K562 (cell line): Measurements from ENCODE around the gene CACNA1I. TPM values are rescaled to one million over a fixed set of nuclear protein-coding genes. Genes with fewer than 3 reads are reported as not detected.
A peak's percentile ranks its signal among the peaks of the same experiment; 100 is the strongest.

ENCODE experiments used
- ARID1B ChIP-seq: fragments of 450-650 bp; IDR thresholded peaks from 2 replicates; pipeline ENCODE4 v1.6.1; 2016; ENCODE audit warnings: antibody characterized with exemption, mild to moderate bottlenecking, inconsistent platforms
- DPF2 ChIP-seq: fragments of 450-650 bp; IDR thresholded peaks from 2 replicates; pipeline ENCODE4 v1.6.1; 2016
- ETV1 ChIP-seq: fragments of 450-650 bp; conservative IDR thresholded peaks from 2 replicates; pipeline ENCODE4 v1.6.1; 2016; ENCODE audit warnings: missing genetic modification characterization, control low read depth, low read depth, missing compliant biosample characterization
- FOSL1 ChIP-seq: fragments of 200-800 bp; sonication (Bioruptor generic); conservative IDR thresholded peaks from 2 replicates; pipeline ENCODE4 v1.6.1; 2016; ENCODE audit warnings: missing genetic modification characterization, missing compliant biosample characterization
- HDAC1 ChIP-seq, 2 experiments: fragments of 450-650 bp; IDR thresholded peaks; 2 replicates each; pipeline ENCODE4 v1.6.1; 2016 to 2017; ENCODE audit warnings: inconsistent platforms in 1 of 2, mild to moderate bottlenecking in 1 of 2, moderate library complexity in 1 of 2
- HNRNPUL1 ChIP-seq: fragments of 200-400 bp; formaldehyde crosslinking; IDR thresholded peaks from 2 replicates; pipeline ENCODE4 v1.6.1; 2017; ENCODE audit warnings: low read length
- MECOM ChIP-seq: fragments of 250-450 bp; sonication (Bioruptor Pico); IDR thresholded peaks from 2 replicates; pipeline ENCODE4 v1.8.0; 2022; ENCODE audit warnings: inconsistent platforms
- MTA3 ChIP-seq: fragments of 450-650 bp; formaldehyde crosslinking; IDR thresholded peaks from 2 replicates; pipeline ENCODE4 v1.6.1; 2017; ENCODE audit warnings: mild to moderate bottlenecking, borderline replicate concordance
- NFE2L1 ChIP-seq: fragments of 450-650 bp; IDR thresholded peaks from 2 replicates; pipeline ENCODE4 v1.6.1; 2016; ENCODE audit warnings: missing genetic modification characterization, low read depth, mild to moderate bottlenecking, missing compliant biosample characterization, moderate library complexity, borderline replicate concordance
- NFIX ChIP-seq: fragments of 250-450 bp; sonication (Bioruptor Pico); IDR thresholded peaks from 2 replicates; pipeline ENCODE4 v1.4.0; 2020; ENCODE audit warnings: low read depth, mild to moderate bottlenecking, moderate library complexity
- NR2F6 ChIP-seq: fragments of 450-650 bp; formaldehyde crosslinking; IDR thresholded peaks from 2 replicates; pipeline ENCODE4 v1.4.0; 2020; ENCODE audit warnings: mild to moderate bottlenecking
- SAP30 ChIP-seq: fragments of 200-600 bp; sonication (generic); IDR thresholded peaks from 2 replicates; pipeline ENCODE4 v1.6.1; 2012; ENCODE audit warnings: borderline replicate concordance, low read depth, mild to moderate bottlenecking, moderate library complexity, low read length, control low read depth, inconsistent platforms; ENCODE audit not compliant: insufficient read depth, poor library complexity, severe bottlenecking
- SMARCE1 ChIP-seq: fragments of 450-650 bp; IDR thresholded peaks from 2 replicates; pipeline ENCODE4 v1.7.1; 2016; ENCODE audit warnings: mild to moderate bottlenecking
- SREBF1 ChIP-seq: fragments of 150-350 bp; IDR thresholded peaks from 2 replicates; pipeline ENCODE4 v1.6.1; 2014; ENCODE audit warnings: antibody characterized with exemption, low read depth, low read length, borderline replicate concordance
- SUPT5H ChIP-seq: fragments of 450-650 bp; IDR thresholded peaks from 2 replicates; pipeline ENCODE4 v1.6.1; 2016
- TAF7 ChIP-seq: fragments of 450-650 bp; IDR thresholded peaks from 2 replicates; pipeline ENCODE4 v1.6.1; 2016; ENCODE audit warnings: missing genetic modification characterization, missing compliant biosample characterization
- U2AF2 ChIP-seq: fragments of 200-400 bp; formaldehyde crosslinking; optimal IDR thresholded peaks from 2 replicates; pipeline ENCODE3; 2017; ENCODE audit warnings: low read depth, mild to moderate bottlenecking, low read length
- YBX1 ChIP-seq: fragments of 450-650 bp; IDR thresholded peaks from 2 replicates; pipeline ENCODE4 v1.7.1; 2016; ENCODE audit warnings: mild to moderate bottlenecking
- ZBTB7A ChIP-seq: IDR thresholded peaks from 2 replicates; pipeline ENCODE4 v1.6.1; 2011; ENCODE audit warnings: low read depth, mild to moderate bottlenecking, low read length, moderate library complexity, borderline replicate concordance; ENCODE audit not compliant: control insufficient read depth
- ZNF507 ChIP-seq: conservative IDR thresholded peaks from 2 replicates; pipeline ENCODE4 v1.6.1; 2017; ENCODE audit warnings: missing genetic modification characterization, missing compliant biosample characterization
- ZNF717 ChIP-seq: fragments of 250-450 bp; sonication (Bioruptor Pico); IDR thresholded peaks from 2 replicates; pipeline ENCODE4 v1.5.0; 2021
- polyA plus RNA-seq, 8 experiments: library from polyadenylated mRNA; depleted of rRNA in 4 of 8; stranded (reverse) in 5 of 8; unstranded in 3 of 8; fragments of >200 nt; fragmentation: Nextera tagmentation in 2 of 8; fragmentation: Illumina TruSeq in 1 of 8; extraction: Ambion mirVana in 2 of 8; extraction: Trizol in 1 of 8; gene quantifications; 2 replicates each; pipeline versions ENCODE4 v1.2.1 to v1.2.3, GENCODE V29; 2011 to 2014; ENCODE audit warnings: inconsistent platforms in 1 of 8, missing spikeins in 1 of 8
- total RNA-seq, 7 experiments: library from RNA; depleted of rRNA in 6 of 7; stranded (reverse); fragments of >200 nt in 6 of 7; fragmentation: Illumina TruSeq in 2 of 7; extraction: Trizol in 2 of 7; gene quantifications; 2 replicates each; pipeline versions ENCODE4 v1.2.1 to v1.2.3, GENCODE V29; 2011 to 2021; ENCODE audit warnings: low replicate concordance in 1 of 7
- TF ChIP-seq, protein P1 (sequence below), 2 experiments: fragments of 450-650 bp; conservative IDR thresholded peaks; 2 replicates each; pipeline ENCODE4 v1.6.1; 2017; ENCODE audit warnings: mild to moderate bottlenecking in 2 of 2, moderate library complexity in 2 of 2
- TF ChIP-seq, protein P2 (sequence below): fragments of 250-450 bp; sonication (Bioruptor Pico); IDR thresholded peaks from 2 replicates; pipeline ENCODE4 v1.4.0; 2020; ENCODE audit warnings: mild to moderate bottlenecking
- TF ChIP-seq, protein P3 (sequence below): fragments of 250-450 bp; sonication (Bioruptor Pico); IDR thresholded peaks from 2 replicates; pipeline ENCODE4 v1.5.0; 2022; ENCODE audit warnings: mild to moderate bottlenecking

CACNA1I gene
- total and polyA plus RNA-seq, 9 of the 15 experiments (the other 6 are each of a cell fraction or from before 2014, with no cell fraction given): 0.01 to 0.79 (median 0.32) TPM; not detected in 1

DNA sequence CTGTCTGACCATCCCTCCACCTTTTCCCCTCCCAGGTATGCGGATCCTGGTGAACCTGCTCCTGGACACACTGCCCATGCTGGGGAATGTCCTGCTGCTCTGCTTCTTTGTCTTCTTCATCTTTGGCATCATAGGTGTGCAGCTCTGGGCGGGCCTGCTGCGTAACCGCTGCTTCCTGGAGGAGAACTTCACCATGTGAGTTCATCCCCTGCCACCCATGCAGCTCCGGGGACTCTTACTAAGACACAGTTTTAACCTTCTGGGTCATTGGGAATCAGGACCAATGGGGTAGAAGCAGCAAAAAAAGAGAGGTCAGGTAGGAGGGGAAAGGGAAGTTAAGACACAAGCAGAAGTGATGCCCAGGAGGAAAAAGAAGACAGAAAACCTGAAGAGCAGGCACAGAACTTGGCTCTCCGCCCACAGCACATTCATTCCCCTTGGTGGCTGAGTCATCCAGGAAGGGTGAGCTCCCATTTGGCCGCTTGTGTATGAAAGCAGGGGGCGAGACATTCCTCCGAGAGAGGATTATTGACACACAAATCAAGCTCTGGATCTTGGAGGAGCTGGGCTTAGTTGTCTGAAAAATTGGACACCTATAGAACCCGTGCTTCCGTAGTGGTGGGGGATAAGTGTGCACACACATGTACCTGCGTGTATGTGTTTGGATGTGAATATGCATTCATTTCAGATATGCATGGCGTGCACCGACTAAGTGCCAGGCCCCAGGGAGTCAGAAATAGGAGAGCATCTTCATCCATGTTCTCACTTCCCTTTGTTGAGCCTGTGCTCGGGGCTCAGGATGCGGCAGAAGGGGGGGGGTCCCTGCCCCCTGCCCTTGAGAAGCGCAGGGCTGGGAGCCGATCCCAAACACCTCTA lies 64.2 kb downstream of the CACNA1I start (continued):
- TF ChIP-seq, protein P1, sequence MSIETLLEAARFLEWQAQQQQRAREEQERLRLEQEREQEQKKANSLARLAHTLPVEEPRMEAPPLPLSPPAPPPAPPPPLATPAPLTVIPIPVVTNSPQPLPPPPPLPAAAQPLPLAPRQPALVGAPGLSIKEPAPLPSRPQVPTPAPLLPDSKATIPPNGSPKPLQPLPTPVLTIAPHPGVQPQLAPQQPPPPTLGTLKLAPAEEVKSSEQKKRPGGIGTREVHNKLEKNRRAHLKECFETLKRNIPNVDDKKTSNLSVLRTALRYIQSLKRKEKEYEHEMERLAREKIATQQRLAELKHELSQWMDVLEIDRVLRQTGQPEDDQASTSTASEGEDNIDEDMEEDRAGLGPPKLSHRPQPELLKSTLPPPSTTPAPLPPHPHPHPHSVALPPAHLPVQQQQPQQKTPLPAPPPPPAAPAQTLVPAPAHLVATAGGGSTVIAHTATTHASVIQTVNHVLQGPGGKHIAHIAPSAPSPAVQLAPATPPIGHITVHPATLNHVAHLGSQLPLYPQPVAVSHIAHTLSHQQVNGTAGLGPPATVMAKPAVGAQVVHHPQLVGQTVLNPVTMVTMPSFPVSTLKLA (conservative IDR thresholded peaks at IDR 0.05): no peak
- no peak for TF ChIP-seq SAP30
- TF ChIP-seq ZNF717 (CRISPR knock-in tag): no peak
- TF ChIP-seq ARID1B: peak; percentile 42; the same call in 1 of the 2 replicates
- peak; percentile 69 for TF ChIP-seq DPF2
- no peak for TF ChIP-seq TAF7
- TF ChIP-seq NFE2L1 (tag): no peak
- no peak for TF ChIP-seq U2AF2
- no peak for TF ChIP-seq YBX1
- 0 out of 2 replicates have a peak, but pooled peaks have one; percentile 30 for TF ChIP-seq SMARCE1
- TF ChIP-seq, protein P2, sequence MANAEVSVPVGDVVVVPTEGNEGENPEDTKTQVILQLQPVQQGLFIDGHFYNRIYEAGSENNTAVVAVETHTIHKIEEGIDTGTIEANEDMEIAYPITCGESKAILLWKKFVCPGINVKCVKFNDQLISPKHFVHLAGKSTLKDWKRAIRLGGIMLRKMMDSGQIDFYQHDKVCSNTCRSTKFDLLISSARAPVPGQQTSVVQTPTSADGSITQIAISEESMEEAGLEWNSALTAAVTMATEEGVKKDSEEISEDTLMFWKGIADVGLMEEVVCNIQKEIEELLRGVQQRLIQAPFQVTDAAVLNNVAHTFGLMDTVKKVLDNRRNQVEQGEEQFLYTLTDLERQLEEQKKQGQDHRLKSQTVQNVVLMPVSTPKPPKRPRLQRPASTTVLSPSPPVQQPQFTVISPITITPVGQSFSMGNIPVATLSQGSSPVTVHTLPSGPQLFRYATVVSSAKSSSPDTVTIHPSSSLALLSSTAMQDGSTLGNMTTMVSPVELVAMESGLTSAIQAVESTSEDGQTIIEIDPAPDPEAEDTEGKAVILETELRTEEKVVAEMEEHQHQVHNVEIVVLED (CRISPR knock-in tag): no peak
- TF ChIP-seq HDAC1 (IDR thresholded peaks at IDR 0.05): no peak
- peak; percentile 72 for TF ChIP-seq FOSL1
- no peak for TF ChIP-seq MECOM (CRISPR knock-in tag)
- no peak for TF ChIP-seq NR2F6 (CRISPR knock-in tag)
- TF ChIP-seq, protein P3, sequence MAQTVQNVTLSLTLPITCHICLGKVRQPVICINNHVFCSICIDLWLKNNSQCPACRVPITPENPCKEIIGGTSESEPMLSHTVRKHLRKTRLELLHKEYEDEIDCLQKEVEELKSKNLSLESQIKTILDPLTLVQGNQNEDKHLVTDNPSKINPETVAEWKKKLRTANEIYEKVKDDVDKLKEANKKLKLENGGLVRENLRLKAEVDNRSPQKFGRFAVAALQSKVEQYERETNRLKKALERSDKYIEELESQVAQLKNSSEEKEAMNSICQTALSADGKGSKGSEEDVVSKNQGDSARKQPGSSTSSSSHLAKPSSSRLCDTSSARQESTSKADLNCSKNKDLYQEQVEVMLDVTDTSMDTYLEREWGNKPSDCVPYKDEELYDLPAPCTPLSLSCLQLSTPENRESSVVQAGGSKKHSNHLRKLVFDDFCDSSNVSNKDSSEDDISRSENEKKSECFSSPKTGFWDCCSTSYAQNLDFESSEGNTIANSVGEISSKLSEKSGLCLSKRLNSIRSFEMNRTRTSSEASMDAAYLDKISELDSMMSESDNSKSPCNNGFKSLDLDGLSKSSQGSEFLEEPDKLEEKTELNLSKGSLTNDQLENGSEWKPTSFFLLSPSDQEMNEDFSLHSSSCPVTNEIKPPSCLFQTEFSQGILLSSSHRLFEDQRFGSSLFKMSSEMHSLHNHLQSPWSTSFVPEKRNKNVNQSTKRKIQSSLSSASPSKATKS (CRISPR knock-in tag): no peak
- TF ChIP-seq ZNF507 (tag): no peak
- TF ChIP-seq MTA3: no peak
- TF ChIP-seq SUPT5H: no peak
- TF ChIP-seq ETV1: no peak
- TF ChIP-seq ZBTB7A: no peak; the same call in 1 of the 2 replicates
- TF ChIP-seq NFIX (CRISPR knock-in tag): no peak
- no peak for TF ChIP-seq HNRNPUL1
- TF ChIP-seq SREBF1: no peak
